ENCODE measurements around the gene PLCL2.

The PLCL2 gene

GRCh38 chr3:16865335-16865734 is 19.4 kb upstream of the PLCL2 start:
- no peak for DNase-seq (ENCODE audit: low read depth in 3 of 3)

GRCh38 chr3:16866571-16866970 is 18.2 kb upstream of the PLCL2 start:
- DNase-seq (ENCODE audit: low read depth in 3 of 3), result no peak

GRCh38 chr3:16868513-16868912 is 16.2 kb upstream of the PLCL2 start:
- no peak for DNase-seq (ENCODE audit: low read depth in 3 of 3)

- DNase-seq (ENCODE audit: low read depth in 3 of 3), result no peak
These were observed 15.3 kb upstream of the PLCL2 start for GRCh38 chr3:16869261-16870005.

GRCh38 chr3:16871915-16872842 is 12.6 kb upstream of the PLCL2 start:
- no peak for DNase-seq (ENCODE audit: low read depth in 3 of 3)

- DNase-seq (ENCODE audit: low read depth in 3 of 3), result no peak
These were observed 10.9 kb upstream of the PLCL2 start for GRCh38 chr3:16873872-16874271.

GRCh38 chr3:16875876-16876550 is 8.7 kb upstream of the PLCL2 start:
- no peak for DNase-seq (ENCODE audit: low read depth in 3 of 3)

- DNase-seq (ENCODE audit: low read depth in 3 of 3), result no peak
These were observed 7.2 kb upstream of the PLCL2 start for GRCh38 chr3:16877505-16877904.

- no peak for DNase-seq (ENCODE audit: low read depth in 3 of 3)
These were observed 6.8 kb upstream of the PLCL2 start for GRCh38 chr3:16877911-16878310.

GRCh38 chr3:16881896-16882630 is 2.7 kb upstream of the PLCL2 start:
- DNase-seq (ENCODE audit: low read depth in 3 of 3), result no peak

GRCh38 chr3:16883057-16883722 is 1.6 kb upstream of the PLCL2 start:
- DNase-seq (ENCODE audit: low read depth in 3 of 3), result no peak

- no peak for DNase-seq (ENCODE audit: low read depth in 3 of 3)
These were observed 1.1 kb upstream of the PLCL2 start for GRCh38 chr3:16883723-16884083.

GRCh38 chr3:16884084-16884747 is 539 bp upstream of the PLCL2 start:
- DNase-seq (ENCODE audit: low read depth in 3 of 3), result peak; percentile 59 to 80 (median 59)

- DNase-seq (ENCODE audit: low read depth in 3 of 3), result no peak
These were observed 993 bp downstream of the PLCL2 start for GRCh38 chr3:16885593-16886302.

- DNase-seq (ENCODE audit: low read depth in 3 of 3), result no peak
These were observed 1.5 kb downstream of the PLCL2 start for GRCh38 chr3:16886303-16886683.

- DNase-seq (ENCODE audit: low read depth in 3 of 3), result no peak
These were observed 2.4 kb downstream of the PLCL2 start for GRCh38 chr3:16887130-16887529.

- DNase-seq (ENCODE audit: low read depth in 3 of 3), result no peak
These were observed 3.6 kb downstream of the PLCL2 start for GRCh38 chr3:16888356-16888755.

GRCh38 chr3:16888785-16889607 is 4.2 kb downstream of the PLCL2 start:
- no peak for DNase-seq (ENCODE audit: low read depth in 3 of 3)

Data from stimulated activated CD4-positive, alpha-beta T cell treated with anti-CD3 and anti-CD28 coated beads, TNF-alpha, amount 100 ng/mL, for 24 hours (primary cell).